ENCODE results near the gene SLC41A1. TPM values are rescaled to one million over a fixed set of nuclear protein-coding genes. Genes with fewer than 3 reads are reported as not detected.

Gene SLC41A1
- total and polyA plus RNA-seq, 2 donors (not counting 1 experiment from before 2014, with no cell fraction given), result 15.8 to 24.2 TPM

DNA sequence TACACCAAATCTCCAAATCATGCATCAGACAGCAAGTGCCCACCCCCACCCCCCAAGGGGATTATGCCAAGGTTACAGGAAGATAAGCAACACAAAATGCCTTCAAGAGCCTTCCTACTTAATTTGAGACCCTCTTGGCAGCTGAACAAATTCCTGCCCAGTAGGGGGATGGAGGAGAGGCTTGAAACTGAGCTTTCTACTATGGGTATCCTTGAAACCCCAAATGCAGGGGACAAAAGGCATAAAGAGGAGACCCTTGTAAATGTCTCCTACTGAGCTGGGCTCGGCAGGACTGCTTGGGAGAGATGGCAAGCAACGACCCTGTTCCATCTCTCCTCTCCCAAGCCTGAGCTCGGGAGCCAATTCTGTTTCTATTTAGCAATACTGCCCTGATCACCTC lies 3.5 kb downstream of the SLC41A1 start:
- Histone ChIP-seq H3K79me2 (ENCODE audit: control insufficient read depth, insufficient read depth, low read length) (peaks cover 49% of the 10 kb centered on the region), H3K4me3 (ENCODE audit: control extremely low read depth in 1 of 5, extremely low read depth in 1 of 5, insufficient read depth in 1 of 5, low read depth in 2 of 5, low read length in 4 of 5) (no peak overlapping the region), H3K4me2 (replicated peaks; ENCODE audit: low read depth, low read length, poor library complexity, severe bottlenecking) (no peak overlapping the region), H2AFZ (ENCODE audit: insufficient read depth, low read depth, low read length, poor library complexity, severe bottlenecking) (no peak overlapping the region), H4K20me1 (ENCODE audit: control insufficient read depth, insufficient read depth, low read length, poor library complexity, severe bottlenecking) (peaks cover 8% of the 10 kb centered on the region), H3K9me3 (ENCODE audit: control extremely low read depth in 1 of 3, control insufficient read depth in 2 of 3, insufficient read depth in 1 of 3, low read length in 2 of 3) (no peaks in the 10 kb centered on the region), H3K4me1 (ENCODE audit: control insufficient read depth in 2 of 2, insufficient read depth in 2 of 2, low read length in 2 of 2) (peaks cover 51 to 62% of the 10 kb centered on the region in 2 donors), H3K36me3 (replicated peaks in 1 of 2; ENCODE audit: control extremely low read depth in 1 of 2, control insufficient read depth in 1 of 2, extremely low read depth in 1 of 2, insufficient read depth in 2 of 2, low read length in 1 of 2) (peaks cover 0 to 25% of the 10 kb centered on the region in 2 experiments), H3K9ac (ENCODE audit: low read length) (no peak overlapping the region), H3K27ac (ENCODE audit: low read length in 2 of 2) (no peak overlapping the region), H3K27me3 (replicated peaks in 1 of 4; ENCODE audit: control extremely low read depth in 1 of 4, control insufficient read depth in 3 of 4, insufficient read depth in 4 of 4, low read length in 3 of 4) (no peaks in the 10 kb centered on the region)
- intact Hi-C loops (cut with micrococcal nuclease), result no loop called here
- no peaks in the 10 kb centered on the region for H3K27me3 Mint-ChIP-seq
- H3K4me3 Mint-ChIP-seq, result peak overlapping the region; percentile 4
- ChIA-PET POLR2A (no interaction called here), CTCF (interaction anchor here (0.6 to 1.0 kb wide), 3 partner anchors 43 to 168 kb away, joined by 3 to 5 read pairs (median 3); no protein-coding TSS in a partner anchor)
- H3K27ac Mint-ChIP-seq, result no peak overlapping the region
- H3K9me3 Mint-ChIP-seq (ENCODE audit: insufficient read depth), result no peaks in the 10 kb centered on the region
- DNase-seq (no peak), ATAC-seq (ENCODE audit: low read depth) (no peak)
- WGBS (ENCODE audit: insufficient coverage), result 96% methylated on average over 3 of the region's 3 CpGs
- H3K4me1 Mint-ChIP-seq, result peaks cover 80% of the 10 kb centered on the region
- TF ChIP-seq, protein P1, sequence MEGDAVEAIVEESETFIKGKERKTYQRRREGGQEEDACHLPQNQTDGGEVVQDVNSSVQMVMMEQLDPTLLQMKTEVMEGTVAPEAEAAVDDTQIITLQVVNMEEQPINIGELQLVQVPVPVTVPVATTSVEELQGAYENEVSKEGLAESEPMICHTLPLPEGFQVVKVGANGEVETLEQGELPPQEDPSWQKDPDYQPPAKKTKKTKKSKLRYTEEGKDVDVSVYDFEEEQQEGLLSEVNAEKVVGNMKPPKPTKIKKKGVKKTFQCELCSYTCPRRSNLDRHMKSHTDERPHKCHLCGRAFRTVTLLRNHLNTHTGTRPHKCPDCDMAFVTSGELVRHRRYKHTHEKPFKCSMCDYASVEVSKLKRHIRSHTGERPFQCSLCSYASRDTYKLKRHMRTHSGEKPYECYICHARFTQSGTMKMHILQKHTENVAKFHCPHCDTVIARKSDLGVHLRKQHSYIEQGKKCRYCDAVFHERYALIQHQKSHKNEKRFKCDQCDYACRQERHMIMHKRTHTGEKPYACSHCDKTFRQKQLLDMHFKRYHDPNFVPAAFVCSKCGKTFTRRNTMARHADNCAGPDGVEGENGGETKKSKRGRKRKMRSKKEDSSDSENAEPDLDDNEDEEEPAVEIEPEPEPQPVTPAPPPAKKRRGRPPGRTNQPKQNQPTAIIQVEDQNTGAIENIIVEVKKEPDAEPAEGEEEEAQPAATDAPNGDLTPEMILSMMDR (IDR thresholded peaks at IDR 0.05), result no peak
- TF ChIP-seq EZH2 (IDR thresholded peaks at IDR 0.05; ENCODE audit: borderline replicate concordance, insufficient read depth, low read depth, low read length, poor library complexity, severe bottlenecking), result no peak

DNA sequence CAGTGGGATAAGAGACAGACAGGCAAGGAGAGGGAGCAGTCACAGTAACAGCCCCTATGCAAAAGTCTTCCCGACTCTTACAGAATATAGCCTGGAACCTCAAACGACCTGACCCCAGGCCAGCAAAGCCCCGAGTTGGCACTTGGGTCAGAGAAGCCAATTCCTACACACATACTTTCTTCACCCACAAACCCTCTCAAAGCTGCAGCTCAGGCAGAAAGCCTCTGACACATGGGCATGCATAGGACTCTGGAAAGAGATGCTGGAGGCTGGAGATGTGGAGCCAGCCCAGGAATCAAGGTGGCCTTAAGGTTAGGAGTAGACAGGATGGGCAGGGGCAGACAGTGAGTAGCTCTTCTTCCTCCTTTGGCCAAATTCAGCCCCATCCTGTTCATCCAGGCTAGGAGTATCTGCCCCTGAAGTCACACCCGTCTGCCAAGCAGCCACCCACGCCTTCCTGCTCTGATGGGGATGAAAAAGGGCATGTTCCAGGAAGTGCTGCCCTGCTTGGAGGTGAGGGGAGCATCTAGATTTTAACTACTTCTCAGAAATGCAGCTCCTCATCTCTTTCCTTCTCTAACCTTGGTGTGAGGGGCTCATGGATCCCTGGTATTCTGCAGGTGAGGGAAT lies 7.8 kb downstream of the SLC41A1 start:
- no peak for TF ChIP-seq EZH2 (IDR thresholded peaks at IDR 0.05; ENCODE audit: borderline replicate concordance, insufficient read depth, low read depth, low read length, poor library complexity, severe bottlenecking)
- TF ChIP-seq, protein P1 (IDR thresholded peaks at IDR 0.05), result no peak
- no peaks in the 10 kb centered on the region for H3K27me3 Mint-ChIP-seq
- peaks cover 0 to 22% of the 10 kb centered on the region in 2 experiments for H3K36me3 ChIP-seq (replicated peaks in 1 of 2; ENCODE audit: control extremely low read depth in 1 of 2, control insufficient read depth in 1 of 2, extremely low read depth in 1 of 2, insufficient read depth in 2 of 2, low read length in 1 of 2)
- peaks cover 37% of the 10 kb centered on the region for H3K79me2 ChIP-seq (ENCODE audit: control insufficient read depth, insufficient read depth, low read length)
- peak overlapping the region in 1 of 2 donors; percentile 1 for H3K27ac ChIP-seq (ENCODE audit: low read length in 2 of 2)
- CTCF ChIA-PET, result interaction anchor here (1.1 to 3.0 kb wide), 6 partner anchors 12 to 172 kb away, joined by 3 to 22 read pairs (median 6); partner anchors contain the start of gene PM20D1
- H3K4me1 ChIP-seq (ENCODE audit: control insufficient read depth in 2 of 2, insufficient read depth in 2 of 2, low read length in 2 of 2), result peaks cover 34 to 37% of the 10 kb centered on the region in 2 donors
- peaks cover 8% of the 10 kb centered on the region for H4K20me1 ChIP-seq (ENCODE audit: control insufficient read depth, insufficient read depth, low read length, poor library complexity, severe bottlenecking)
- 100% methylated on average over 2 of the region's 5 CpGs for WGBS (ENCODE audit: insufficient coverage)
- H3K4me1 Mint-ChIP-seq, result peaks cover 54% of the 10 kb centered on the region
- H3K9ac ChIP-seq (ENCODE audit: low read length), result no peak overlapping the region
- POLR2A ChIA-PET, result no interaction called here
- no peak overlapping the region for H3K27ac Mint-ChIP-seq
- DNase-seq (no peak), ATAC-seq (ENCODE audit: low read depth) (no peak)
- H3K9me3 Mint-ChIP-seq (ENCODE audit: insufficient read depth), result no peaks in the 10 kb centered on the region
- H3K4me3 ChIP-seq (ENCODE audit: control extremely low read depth in 1 of 5, extremely low read depth in 1 of 5, insufficient read depth in 1 of 5, low read depth in 2 of 5, low read length in 4 of 5), result no peak overlapping the region
- no peak overlapping the region for H3K4me3 Mint-ChIP-seq
- H2AFZ ChIP-seq (ENCODE audit: insufficient read depth, low read depth, low read length, poor library complexity, severe bottlenecking), result no peak overlapping the region
- H3K27me3 ChIP-seq (replicated peaks in 1 of 4; ENCODE audit: control extremely low read depth in 1 of 4, control insufficient read depth in 3 of 4, insufficient read depth in 4 of 4, low read length in 3 of 4), result no peaks in the 10 kb centered on the region
- intact Hi-C loops (cut with micrococcal nuclease), result no loop called here
- peak overlapping the region; percentile 20 for H3K4me2 ChIP-seq (replicated peaks; ENCODE audit: low read depth, low read length, poor library complexity, severe bottlenecking)
- no peaks in the 10 kb centered on the region for H3K9me3 ChIP-seq (ENCODE audit: control extremely low read depth in 1 of 3, control insufficient read depth in 2 of 3, insufficient read depth in 1 of 3, low read length in 2 of 3)

Measured in B cell (primary cell).